Measurements from ENCODE around the gene NACA. TPM values are rescaled to one million over a fixed set of nuclear protein-coding genes. Genes with fewer than 3 reads are reported as not detected.
"Not testable (repeated sequence)": the region's sequence is repeated elsewhere in the genome, so short reads cannot be mapped to it uniquely, and the experiment has no call there.

The NACA gene
- total RNA-seq, 1 donor from 2014 or later, result 680 TPM

- peak overlapping the region; percentile 45 for H3K4me3 Mint-ChIP-seq (ENCODE audit: unreplicated experiment)
- Histone ChIP-seq H3K79me2 (ENCODE audit: insufficient read depth, low read length) (no peaks in the 10 kb centered on the region), H3K27ac (ENCODE audit: low read depth, low read length) (no peak overlapping the region), H4K20me1 (ENCODE audit: insufficient read depth, low read length) (no peaks in the 10 kb centered on the region), H3K36me3 (ENCODE audit: insufficient read depth, low read length) (peaks cover 4% of the 10 kb centered on the region), H3K9ac (ENCODE audit: low read length) (no peak overlapping the region), H3K4me3 (ENCODE audit: insufficient read depth, low read depth, low read length) (no peak overlapping the region), H3K9me3 (ENCODE audit: insufficient read depth, low read depth, low read length) (no peaks in the 10 kb centered on the region), H3K4me1 (ENCODE audit: insufficient read depth, low read length) (no peaks in the 10 kb centered on the region), H2AFZ (ENCODE audit: low read depth, low read length) (no peak overlapping the region), H3K27me3 (ENCODE audit: insufficient read depth, low read length) (no peaks in the 10 kb centered on the region), H3K4me2 (ENCODE audit: low read length) (no peak overlapping the region)
- H3K27ac Mint-ChIP-seq (ENCODE audit: unreplicated experiment), result no peak overlapping the region
- TF ChIP-seq CTCF (IDR thresholded peaks at IDR 0.05; ENCODE audit: insufficient read depth, low read depth, low read length), result no peak
- no peak for TF ChIP-seq EZH2 (IDR thresholded peaks at IDR 0.05; ENCODE audit: insufficient read depth, low read length)
- no peaks in the 10 kb centered on the region for H3K27me3 Mint-ChIP-seq (ENCODE audit: low read depth, unreplicated experiment)
- no peak for DNase-seq (ENCODE audit: low read depth)
- no peak for FAIRE-seq
- no peaks in the 10 kb centered on the region for H3K9me3 Mint-ChIP-seq (ENCODE audit: unreplicated experiment)
- H3K36me3 Mint-ChIP-seq (ENCODE audit: low read depth, unreplicated experiment), result peaks cover 2% of the 10 kb centered on the region
- H3K4me1 Mint-ChIP-seq (ENCODE audit: low read depth, unreplicated experiment), result peaks cover 4% of the 10 kb centered on the region
Measured at GRCh38 chr12:56749853-56750252, 24.8 kb upstream of the NACA start.

DNA sequence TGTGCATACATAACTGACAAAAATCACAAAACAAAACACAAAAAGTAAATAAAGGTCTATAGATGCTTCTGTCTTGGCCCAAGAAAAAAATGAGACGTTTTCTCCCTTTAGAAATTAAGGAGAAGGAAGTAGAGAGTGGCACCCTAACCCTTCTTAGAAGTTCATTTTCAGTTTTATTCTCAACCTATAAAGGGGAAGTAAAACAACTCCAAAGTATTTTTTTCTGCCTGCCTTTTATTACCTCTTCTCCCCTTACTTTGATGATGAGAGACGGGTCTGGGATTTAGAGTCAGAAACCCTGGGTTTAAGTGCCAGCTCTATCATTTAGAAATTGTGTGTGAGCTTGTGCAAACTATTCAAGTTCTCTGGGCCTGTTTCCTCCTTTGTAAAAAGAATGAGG, 24.3 kb upstream of the NACA start:
- Mint-ChIP-seq H3K9me3 (ENCODE audit: unreplicated experiment) (no peaks in the 10 kb centered on the region), H3K27me3 (ENCODE audit: low read depth, unreplicated experiment) (no peaks in the 10 kb centered on the region), H3K4me3 (ENCODE audit: unreplicated experiment) (no peak overlapping the region), H3K4me1 (ENCODE audit: low read depth, unreplicated experiment) (peaks cover 4% of the 10 kb centered on the region), H3K36me3 (ENCODE audit: low read depth, unreplicated experiment) (peaks cover 2% of the 10 kb centered on the region), H3K27ac (ENCODE audit: unreplicated experiment) (no peak overlapping the region)
- no peak overlapping the region for H3K4me2 ChIP-seq (ENCODE audit: low read length)
- no peaks in the 10 kb centered on the region for H3K4me1 ChIP-seq (ENCODE audit: insufficient read depth, low read length)
- no peak overlapping the region for H3K27ac ChIP-seq (ENCODE audit: low read depth, low read length)
- peaks cover 4% of the 10 kb centered on the region for H3K36me3 ChIP-seq (ENCODE audit: insufficient read depth, low read length)
- no peak overlapping the region for H3K4me3 ChIP-seq (ENCODE audit: insufficient read depth, low read depth, low read length)
- TF ChIP-seq EZH2 (IDR thresholded peaks at IDR 0.05; ENCODE audit: insufficient read depth, low read length) (no peak), CTCF (IDR thresholded peaks at IDR 0.05; ENCODE audit: insufficient read depth, low read depth, low read length) (no peak)
- H4K20me1 ChIP-seq (ENCODE audit: insufficient read depth, low read length), result no peaks in the 10 kb centered on the region
- no peak for FAIRE-seq
- H3K27me3 ChIP-seq (ENCODE audit: insufficient read depth, low read length), result no peaks in the 10 kb centered on the region
- H3K9ac ChIP-seq (ENCODE audit: low read length), result no peak overlapping the region
- no peak overlapping the region for H2AFZ ChIP-seq (ENCODE audit: low read depth, low read length)
- no peaks in the 10 kb centered on the region for H3K79me2 ChIP-seq (ENCODE audit: insufficient read depth, low read length)
- H3K9me3 ChIP-seq (ENCODE audit: insufficient read depth, low read depth, low read length), result no peaks in the 10 kb centered on the region
- DNase-seq (ENCODE audit: low read depth), result no peak

- H3K36me3 ChIP-seq (ENCODE audit: insufficient read depth, low read length), result peaks cover 8% of the 10 kb centered on the region
- H3K9me3 ChIP-seq (ENCODE audit: insufficient read depth, low read depth, low read length), result no peaks in the 10 kb centered on the region
- H3K9ac ChIP-seq (ENCODE audit: low read length), result no peak overlapping the region
- peaks cover 14% of the 10 kb centered on the region for H4K20me1 ChIP-seq (ENCODE audit: insufficient read depth, low read length)
- no peak overlapping the region for H3K4me3 Mint-ChIP-seq (ENCODE audit: unreplicated experiment)
- no peak for TF ChIP-seq CTCF (IDR thresholded peaks at IDR 0.05; ENCODE audit: insufficient read depth, low read depth, low read length)
- TF ChIP-seq EZH2 (IDR thresholded peaks at IDR 0.05; ENCODE audit: insufficient read depth, low read length), result no peak
- FAIRE-seq, result no peak
- peaks cover 2% of the 10 kb centered on the region for H3K4me1 Mint-ChIP-seq (ENCODE audit: low read depth, unreplicated experiment)
- H3K4me3 ChIP-seq (ENCODE audit: insufficient read depth, low read depth, low read length), result no peak overlapping the region
- no peak overlapping the region for H2AFZ ChIP-seq (ENCODE audit: low read depth, low read length)
- H3K4me1 ChIP-seq (ENCODE audit: insufficient read depth, low read length), result peaks cover 2% of the 10 kb centered on the region
- H3K27ac ChIP-seq (ENCODE audit: low read depth, low read length), result no peak overlapping the region
- H3K27ac Mint-ChIP-seq (ENCODE audit: unreplicated experiment), result no peak overlapping the region
- H3K9me3 Mint-ChIP-seq (ENCODE audit: unreplicated experiment), result no peaks in the 10 kb centered on the region
- no peak for DNase-seq (ENCODE audit: low read depth)
- H3K36me3 Mint-ChIP-seq (ENCODE audit: low read depth, unreplicated experiment), result peaks cover 6% of the 10 kb centered on the region
- no peaks in the 10 kb centered on the region for H3K27me3 Mint-ChIP-seq (ENCODE audit: low read depth, unreplicated experiment)
- no peak overlapping the region for H3K4me2 ChIP-seq (ENCODE audit: low read length)
- H3K79me2 ChIP-seq (ENCODE audit: insufficient read depth, low read length), result peaks cover 19% of the 10 kb centered on the region
- H3K27me3 ChIP-seq (ENCODE audit: insufficient read depth, low read length), result no peaks in the 10 kb centered on the region
Measured at GRCh38 chr12:56728139-56728861, 3.2 kb upstream of the NACA start.

GRCh38 chr12:56726196-56726675, 1.1 kb upstream of the NACA start:
- Histone ChIP-seq H3K36me3 (ENCODE audit: insufficient read depth, low read length) (peaks cover 16% of the 10 kb centered on the region), H4K20me1 (ENCODE audit: insufficient read depth, low read length) (peaks cover 35% of the 10 kb centered on the region), H3K27ac (ENCODE audit: low read depth, low read length) (peak overlapping the region; percentile 89), H3K9ac (ENCODE audit: low read length) (peak overlapping the region; percentile 100), H2AFZ (ENCODE audit: low read depth, low read length) (peak overlapping the region; percentile 89), H3K4me2 (ENCODE audit: low read length) (peak overlapping the region; percentile 99), H3K79me2 (ENCODE audit: insufficient read depth, low read length) (peaks cover 40% of the 10 kb centered on the region), H3K4me1 (ENCODE audit: insufficient read depth, low read length) (peaks cover 23% of the 10 kb centered on the region)
- Mint-ChIP-seq H3K4me3 (ENCODE audit: unreplicated experiment) (peak overlapping the region; percentile 99), H3K27ac (ENCODE audit: unreplicated experiment) (peak overlapping the region; percentile 99), H3K4me1 (ENCODE audit: low read depth, unreplicated experiment) (peaks cover 19% of the 10 kb centered on the region)
- H3K27me3 Mint-ChIP-seq (ENCODE audit: low read depth, unreplicated experiment); H3K36me3 Mint-ChIP-seq (ENCODE audit: low read depth, unreplicated experiment); H3K9me3 ChIP-seq (ENCODE audit: insufficient read depth, low read depth, low read length); H3K27me3 ChIP-seq (ENCODE audit: insufficient read depth, low read length); FAIRE-seq; DNase-seq (ENCODE audit: low read depth); H3K4me3 ChIP-seq (ENCODE audit: insufficient read depth, low read depth, low read length); H3K9me3 Mint-ChIP-seq (ENCODE audit: unreplicated experiment): not testable (repeated sequence)

All from astrocyte (in vitro differentiated cells and primary cell).